HK-2 (cell line): Measurements from ENCODE around the gene TCERG1L.

Source experiments
- DNase-seq: peaks from one replicate; pipeline ENCODE4 v3.0.0-alpha.2; 2018; ENCODE audit not compliant: unreplicated experiment

The TCERG1L gene

DNA sequence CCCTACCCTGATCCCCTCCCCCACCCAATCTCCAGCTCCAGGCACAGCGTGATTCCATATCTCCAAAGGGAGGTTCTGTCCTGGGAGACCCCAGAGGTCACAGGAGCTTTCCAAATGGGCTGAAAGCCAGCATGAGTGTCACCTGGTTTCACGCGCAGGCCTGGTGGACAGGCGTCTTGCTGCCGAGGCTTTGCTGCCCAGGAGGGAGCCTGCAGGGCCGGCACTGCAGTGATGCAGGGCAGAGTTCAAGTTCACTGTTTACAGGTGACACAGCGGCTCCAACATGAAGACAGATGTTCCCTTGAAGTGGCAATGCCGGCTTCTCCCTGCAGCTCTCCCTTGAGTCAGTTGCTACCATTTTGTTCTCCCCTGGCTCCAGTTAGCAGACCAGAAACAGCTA is 104.3 kb downstream of the TCERG1L start:
- no peak for DNase-seq

DNA sequence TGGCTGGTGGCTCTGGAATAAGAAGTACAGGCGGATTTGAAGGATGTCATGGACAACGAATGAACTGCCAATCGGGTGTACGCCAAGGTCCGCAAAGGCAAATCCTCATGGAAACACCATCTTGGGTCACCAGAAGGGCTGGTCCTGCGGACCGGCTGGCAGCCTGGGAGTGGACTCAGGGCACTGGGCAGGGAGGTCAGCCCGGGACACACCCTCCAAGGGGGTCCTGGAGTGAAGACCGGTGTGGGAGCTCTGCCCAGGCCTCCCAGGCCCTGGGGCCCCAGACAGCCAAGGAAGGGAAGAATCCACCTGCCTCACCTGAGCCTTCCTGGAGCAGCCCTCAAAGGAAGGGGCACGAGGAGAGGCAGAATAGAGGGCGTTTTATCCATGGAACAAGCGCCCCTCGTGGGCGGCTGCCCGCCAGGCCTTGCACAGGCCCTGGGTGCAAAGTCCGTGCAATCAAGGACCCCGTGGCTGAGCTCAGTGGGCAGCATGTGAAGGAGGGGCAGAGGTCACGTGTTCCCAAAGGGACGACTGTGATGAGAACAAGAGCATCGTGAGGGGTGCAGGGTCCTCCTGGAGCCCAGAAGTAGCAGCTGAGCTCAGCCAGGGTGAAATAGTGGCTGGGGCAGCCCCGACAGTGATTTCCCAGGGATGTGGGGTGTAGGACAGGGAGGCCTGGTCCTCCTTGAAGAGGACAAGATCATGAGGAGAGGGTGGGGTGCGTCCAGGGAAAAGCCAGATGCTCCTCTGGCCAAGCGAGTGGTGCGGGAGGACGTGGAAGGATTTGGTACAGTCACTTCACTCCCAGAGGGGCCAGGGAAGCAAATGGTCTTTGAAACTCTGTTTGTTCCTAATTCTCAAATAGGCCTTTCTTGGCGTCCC is 105.2 kb downstream of the TCERG1L start:
- no peak for DNase-seq

DNA sequence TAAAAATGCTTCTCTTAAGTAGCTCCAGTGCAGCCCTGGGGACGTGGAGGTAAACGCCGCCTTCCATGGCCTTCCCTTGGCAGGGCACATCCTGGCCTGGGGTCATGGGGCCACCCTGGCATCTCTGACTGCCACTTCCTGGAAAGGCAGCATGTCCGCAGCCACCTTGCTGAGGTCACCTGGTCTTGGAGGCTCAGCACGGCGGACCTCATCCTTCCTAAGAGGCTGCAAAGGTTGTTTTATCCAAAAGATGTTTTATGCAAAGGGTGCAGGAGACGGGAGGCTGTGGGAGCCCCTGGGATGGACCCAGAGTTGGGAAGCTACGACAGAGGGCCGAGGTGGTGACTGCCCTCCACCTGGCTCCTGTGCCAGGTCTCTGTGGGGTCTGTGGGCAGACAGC is 106.0 kb downstream of the TCERG1L start:
- no peak for DNase-seq

DNA sequence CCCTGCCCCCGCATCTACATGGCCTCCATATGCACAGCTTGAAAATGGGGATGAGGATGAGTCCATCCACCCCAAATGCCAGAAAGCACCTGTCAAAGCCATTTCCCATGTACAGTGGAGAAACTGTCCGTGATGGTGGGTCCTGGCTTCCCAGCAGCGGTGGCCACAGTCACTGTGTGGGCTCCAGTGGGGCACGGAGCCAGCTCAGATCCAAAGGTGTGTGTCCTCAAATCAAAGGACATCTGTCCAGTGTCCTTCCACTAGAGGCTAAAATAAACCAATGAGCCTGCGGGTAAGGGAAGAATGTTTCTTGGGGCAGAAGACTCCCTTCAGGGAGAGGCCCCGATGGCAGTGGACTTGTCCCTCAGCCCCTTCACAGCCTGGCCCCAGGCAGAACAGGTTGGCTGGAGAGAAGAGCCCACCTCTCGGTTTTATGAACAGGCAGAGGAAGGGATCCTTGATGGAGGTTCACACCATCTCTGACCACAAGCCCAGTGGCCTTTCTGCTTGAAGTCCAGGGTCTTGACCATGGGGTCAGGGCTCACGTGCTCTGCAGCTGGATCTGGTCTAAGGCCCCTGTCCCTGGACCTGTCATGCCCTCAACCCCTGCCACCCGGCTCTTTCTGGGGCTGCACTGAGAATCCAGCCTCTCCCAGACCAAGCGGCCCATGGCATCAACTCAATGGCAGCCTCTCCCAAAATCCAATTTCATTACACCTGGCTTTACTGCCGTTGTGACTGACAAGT is 106.9 kb downstream of the TCERG1L start:
- no peak for DNase-seq

DNA sequence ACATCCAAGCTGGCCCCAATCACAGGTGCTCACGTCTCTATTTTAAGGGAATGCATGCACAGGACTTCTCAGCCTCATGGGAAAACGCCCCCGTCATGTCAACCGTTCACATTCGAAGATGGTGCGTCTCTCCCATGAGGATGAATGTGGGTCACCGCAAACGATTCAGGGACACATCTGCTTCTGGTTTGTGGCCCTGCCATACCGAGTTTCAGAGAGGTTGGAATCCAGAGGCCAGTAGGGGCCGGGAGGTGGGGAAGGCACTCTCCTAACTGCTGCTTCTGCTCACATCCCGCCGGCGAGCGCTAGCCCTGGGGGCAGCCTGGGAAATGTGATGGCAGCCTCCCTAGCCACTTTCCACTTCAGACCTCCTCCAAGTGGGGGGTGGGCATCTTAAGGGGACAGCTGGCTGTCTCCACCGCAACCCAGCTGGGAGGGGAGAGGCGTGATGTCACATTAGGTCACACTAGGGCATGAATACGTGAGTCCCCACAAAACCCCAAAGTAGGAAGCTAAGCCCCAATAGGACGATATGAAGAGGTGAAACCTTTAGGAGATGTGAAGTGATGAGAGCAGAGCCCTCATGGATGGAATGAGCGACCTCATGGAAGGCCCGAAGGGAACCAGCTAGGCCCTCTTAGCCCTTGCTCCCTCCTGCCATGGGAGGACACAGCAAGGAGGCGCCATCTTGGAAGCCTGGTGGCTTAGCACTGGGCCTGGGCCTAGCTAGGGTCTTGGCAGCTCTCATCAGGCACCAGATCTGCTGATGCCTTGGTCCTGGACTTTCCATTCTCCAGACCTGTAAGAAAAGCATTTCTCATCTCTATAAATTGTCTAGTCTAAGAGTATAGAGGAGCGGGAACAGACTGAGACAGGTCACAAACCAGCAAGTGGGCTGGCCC is 107.8 kb downstream of the TCERG1L start:
- no peak for DNase-seq

DNA sequence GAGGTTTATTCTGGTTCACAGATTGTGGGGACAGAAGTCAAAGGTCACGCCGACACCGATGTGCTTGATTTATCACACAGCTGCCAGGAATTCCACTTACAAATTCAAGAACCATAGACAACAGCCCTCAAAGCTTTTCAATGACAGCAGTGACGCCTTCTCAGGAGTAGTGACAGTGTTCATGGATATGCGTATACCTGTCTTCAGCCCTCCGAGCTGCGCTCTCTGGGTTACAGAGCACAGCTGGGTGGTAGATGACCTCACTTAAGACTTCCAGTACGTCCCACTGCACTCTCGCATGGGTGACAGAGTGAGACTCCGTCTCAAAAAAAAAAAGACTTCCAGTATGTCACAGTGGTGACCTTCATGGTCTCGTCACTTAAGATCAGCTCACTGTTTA is 108.5 kb downstream of the TCERG1L start:
- no peak for DNase-seq

DNA sequence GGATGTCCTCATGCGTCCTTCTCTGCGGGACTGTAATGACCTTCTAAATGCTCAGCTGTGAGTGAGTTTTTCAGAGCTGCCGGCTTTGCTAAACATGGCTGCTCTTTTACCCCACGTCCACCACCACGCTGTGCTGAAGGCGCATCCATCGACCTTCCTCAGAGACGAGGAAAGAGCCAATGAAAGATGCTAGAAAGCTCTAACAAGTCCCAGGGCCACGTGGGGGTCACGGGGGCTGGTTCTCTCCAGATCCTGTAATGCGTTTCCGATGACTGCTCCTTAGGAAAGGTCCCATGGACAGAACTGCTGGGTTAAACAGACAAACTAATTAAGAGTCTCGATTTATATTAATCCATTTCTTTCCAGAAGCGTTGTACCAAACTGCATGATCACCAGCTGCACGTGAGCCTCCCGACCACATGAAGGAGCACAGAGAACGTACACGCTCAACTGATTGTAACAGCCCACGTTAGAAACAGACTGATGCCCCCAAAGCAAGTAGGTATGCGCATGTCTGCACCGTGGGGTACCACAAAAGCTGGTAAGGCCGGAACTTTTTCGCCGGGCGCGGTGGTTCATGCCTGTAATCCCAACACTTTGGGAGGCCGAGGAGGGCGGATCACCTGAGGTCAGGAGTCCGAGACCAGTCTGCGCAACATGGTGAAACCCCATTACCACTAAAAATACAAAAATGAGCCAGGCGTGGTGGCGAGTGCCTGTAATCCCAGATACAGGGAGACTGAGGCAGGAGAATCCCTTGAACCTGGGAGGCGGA is 109.6 kb downstream of the TCERG1L start:
- no peak for DNase-seq

DNA sequence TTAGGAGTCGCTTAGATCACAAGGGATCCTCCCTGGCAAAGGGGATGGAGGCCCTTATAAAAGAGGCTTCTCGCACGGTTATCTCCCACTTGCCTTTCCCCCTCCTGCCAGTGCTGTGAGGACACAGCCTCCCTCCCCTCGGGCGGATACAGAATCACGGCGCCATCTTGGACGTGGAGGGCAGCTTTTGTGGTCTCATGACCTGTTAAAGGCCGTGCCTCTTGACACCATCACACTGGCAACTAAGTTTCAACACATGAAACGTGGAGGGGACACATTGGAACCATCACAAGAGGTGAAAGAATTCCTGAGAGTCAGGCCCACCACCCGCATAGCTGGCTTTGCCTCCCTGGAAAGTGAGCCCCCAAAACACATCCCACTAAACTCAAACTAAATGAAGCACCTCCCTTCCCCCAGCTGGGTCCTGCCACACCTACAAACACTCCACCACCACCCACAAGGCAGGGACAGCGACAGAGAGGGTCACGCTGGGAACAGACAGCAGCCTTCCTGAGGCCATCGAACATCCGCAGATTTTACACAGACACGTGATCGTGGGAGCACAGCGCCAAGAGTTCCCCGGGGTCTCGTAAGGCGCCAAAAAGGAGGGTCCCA is 110.6 kb downstream of the TCERG1L start:
- no peak for DNase-seq

DNA sequence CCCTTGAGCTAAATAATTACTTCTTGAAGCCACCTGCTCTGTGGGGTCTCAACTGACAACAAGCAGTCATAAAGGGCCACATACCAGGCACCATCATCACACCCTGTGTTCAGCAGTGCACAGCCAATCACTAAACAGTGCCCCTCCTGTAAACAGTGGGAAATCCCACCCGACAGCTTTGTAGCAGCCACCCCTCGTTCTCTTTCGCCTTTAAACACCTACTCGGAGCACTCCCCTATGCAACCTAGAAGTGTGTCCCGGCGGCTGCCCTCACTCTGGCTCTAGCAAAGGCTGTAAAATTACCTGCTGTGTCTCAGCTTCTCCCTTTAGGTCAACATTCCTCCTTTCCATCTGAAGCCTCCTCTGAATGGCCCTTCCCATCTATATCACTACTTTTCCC is 111.9 kb downstream of the TCERG1L start:
- no peak for DNase-seq

DNA sequence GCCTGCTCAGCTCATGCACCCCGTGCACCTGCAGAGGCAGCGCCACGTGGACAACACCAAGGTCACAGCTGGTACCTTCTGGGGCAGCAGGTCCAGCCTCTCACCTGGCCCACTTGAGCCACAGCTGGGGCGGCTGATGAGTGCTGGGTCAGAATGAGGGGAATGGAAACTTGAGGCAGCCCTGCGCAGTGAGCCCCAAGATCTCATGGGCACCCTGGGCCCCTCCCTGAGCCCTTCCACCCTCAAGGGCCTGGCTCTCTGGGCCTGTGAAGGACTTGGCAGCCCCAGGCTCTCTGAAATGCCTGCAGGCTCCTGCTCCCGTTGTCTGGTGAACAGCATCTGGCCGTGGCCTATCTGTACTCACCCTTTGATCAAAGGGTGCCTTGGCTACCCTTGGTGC is 112.7 kb downstream of the TCERG1L start:
- DNase-seq = no peak

DNA sequence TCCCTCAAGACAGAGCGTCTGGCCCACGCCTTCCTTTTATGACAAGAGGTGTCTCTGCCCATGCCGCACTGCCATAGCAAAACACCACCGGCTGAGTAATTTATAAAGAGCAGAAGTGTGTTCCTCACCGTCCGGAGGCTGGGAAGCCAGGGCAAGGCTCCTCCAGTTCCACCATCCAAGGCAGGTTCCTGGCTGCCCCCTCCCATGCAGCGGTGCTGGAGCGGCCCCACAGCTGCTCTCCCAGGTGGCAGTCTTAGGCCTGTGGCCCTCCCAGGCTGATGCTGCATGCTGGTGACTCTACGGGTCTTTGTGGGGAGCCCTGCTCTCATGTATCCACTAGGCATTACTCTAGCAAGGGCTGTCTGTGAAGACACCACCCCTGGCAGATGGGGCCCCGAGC is 113.1 kb downstream of the TCERG1L start:
- no peak for DNase-seq

DNA sequence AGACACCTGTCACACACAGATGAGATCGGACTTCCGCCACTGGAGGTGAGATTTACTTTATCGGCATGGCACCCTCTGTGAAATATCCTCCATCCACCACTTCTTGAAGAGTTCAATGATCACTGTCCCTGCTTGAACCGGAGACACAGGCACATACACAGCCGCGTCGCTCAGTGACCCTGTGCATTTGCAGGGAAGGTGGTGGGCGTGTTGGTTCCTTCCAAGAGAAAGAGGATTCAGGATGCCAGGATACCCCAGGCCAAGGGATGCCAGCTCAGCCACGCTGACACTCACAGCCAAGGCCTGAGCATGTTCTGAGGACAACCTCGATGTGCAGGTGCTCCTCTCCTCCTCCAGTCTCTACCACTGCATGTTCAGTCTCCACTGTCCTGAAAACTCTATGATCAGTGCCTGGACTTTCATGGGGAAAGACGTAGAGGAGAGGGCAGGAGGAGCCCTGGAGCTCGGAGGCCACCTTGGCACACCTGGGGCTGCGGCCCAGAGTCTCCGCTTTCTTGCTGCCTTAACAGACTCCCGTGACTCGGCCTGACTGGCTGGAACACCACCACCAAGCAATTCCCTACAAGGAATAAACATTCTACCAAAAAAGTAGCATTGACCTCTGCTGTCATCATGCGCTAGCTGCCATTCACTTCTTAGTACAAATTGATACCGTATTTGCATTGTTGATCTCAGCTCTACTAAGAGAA is 115.2 kb downstream of the TCERG1L start:
- no peak for DNase-seq

DNA sequence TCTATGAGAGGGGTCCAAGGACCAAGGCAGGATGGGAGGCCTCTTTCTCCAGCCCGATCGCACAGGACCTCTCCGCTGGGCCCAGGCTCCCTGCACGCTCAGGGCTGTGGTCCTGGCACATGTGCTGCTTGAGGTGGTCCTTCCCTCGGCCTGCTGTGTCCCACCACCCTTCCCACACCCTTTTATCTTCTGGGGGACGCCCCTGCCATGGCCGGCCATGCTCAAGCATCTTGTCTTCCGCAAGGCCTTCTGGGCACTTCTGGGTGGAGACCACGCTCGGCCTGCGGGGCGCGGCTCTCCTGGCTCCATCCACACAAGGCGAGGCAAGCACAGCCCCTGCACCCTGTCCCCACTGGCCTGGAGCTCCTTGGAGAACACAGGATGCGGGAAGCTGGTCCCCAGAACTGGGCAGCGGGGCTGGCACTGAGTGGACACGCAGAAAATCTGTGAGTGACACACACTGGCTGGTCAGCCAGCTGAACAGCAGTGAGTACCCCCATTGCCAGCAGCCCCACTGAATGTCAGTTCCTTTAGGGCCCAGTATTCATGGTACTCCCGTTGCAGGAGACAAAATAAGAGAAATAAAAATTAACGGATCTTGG is 115.9 kb downstream of the TCERG1L start:
- no peak for DNase-seq

DNA sequence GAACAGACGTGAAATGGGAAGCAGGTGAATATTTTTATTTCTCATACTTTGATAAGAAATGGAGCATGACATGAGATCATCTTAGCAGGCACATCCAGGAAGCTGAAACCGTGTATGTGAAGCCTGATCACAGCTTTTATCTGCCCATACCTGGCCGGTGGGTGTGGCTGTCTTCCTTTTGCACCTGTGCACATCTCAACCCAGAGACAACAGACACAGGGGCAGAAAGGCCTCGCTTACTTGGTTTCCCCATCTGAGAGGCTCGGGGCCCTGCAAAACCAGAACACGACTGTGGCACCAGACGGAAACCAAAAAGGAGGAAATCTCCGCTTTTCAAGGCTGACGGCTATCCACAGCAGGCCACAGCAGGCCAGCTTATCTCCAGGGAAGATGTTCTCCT is 116.4 kb downstream of the TCERG1L start:
- DNase-seq = no peak

DNA sequence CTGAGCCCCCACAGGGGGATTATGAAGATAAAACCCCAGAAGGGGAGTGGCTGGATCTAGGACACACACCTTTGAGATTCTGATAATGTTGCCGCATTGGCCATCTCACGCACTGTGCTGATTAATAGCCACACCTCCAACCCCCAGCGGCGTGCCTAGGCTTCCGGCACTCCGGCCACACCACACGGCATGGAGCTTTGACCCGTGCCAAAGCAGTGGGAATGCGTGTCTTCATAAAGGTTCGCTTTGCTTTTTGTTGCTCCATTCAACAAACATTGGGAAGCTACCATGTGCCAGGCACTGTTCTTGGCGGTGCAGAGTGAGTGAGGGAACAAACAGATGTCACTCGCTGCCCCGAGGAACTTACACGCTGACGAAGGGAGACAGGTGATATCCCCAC is 117.6 kb downstream of the TCERG1L start:
- no peak for DNase-seq

DNA sequence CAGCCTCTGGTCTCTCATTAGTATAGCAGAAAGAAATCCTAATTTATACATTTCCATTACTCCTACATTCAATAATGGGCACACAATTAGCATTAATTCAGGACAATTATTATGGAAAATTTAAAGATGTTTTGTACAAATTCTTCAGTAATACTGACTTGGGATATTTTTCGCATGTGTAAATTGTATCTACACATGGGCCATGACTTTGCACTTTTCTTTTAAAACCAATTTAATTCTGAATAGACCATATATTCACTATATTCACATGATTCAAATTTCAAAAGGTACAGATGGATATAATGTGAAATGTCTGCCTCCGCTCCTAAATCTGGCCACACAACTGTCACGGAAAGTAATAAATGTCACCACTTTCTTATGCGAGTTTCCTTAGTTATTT is 123.0 kb downstream of the TCERG1L start:
- no peak for DNase-seq

DNA sequence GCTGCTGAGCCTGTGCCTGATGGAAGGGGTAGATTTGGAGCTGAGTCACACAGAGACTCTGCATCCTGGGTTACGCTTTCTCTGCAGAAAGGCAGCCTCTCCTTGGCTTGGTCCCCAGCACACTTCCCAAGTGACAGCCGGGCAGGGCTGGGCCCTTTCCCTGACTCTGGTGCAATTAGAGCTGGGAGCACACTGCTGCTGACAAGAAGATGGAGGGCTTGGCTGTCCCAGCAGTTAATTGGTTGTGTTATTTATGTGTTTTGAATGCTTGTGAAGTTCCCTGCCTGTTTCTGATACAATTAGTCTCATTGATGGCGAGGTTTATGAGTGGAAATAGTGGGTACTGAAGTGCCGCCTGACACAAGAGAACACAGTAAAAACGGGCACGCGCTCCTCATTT is 123.6 kb downstream of the TCERG1L start:
- no peak for DNase-seq

DNA sequence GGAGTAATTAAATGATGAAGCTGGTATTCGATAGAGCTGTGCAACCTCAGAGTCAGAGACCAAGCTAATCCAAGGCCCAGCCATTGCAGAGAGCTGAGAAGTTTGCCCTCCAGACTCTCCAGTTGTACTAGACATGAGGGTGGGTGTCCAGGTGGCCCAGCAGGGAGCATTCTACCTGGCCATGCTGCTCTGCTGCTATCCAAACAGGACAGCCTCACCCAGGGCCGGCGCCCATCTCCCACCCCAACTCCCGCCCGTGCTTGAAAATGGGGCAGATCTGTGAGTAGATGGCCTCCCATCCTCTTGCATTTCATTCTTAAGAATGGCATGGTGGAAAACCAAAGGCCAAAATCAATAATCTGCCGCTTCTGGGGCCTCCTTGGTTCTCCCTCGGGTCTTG is 124.2 kb downstream of the TCERG1L start:
- DNase-seq = no peak

DNA sequence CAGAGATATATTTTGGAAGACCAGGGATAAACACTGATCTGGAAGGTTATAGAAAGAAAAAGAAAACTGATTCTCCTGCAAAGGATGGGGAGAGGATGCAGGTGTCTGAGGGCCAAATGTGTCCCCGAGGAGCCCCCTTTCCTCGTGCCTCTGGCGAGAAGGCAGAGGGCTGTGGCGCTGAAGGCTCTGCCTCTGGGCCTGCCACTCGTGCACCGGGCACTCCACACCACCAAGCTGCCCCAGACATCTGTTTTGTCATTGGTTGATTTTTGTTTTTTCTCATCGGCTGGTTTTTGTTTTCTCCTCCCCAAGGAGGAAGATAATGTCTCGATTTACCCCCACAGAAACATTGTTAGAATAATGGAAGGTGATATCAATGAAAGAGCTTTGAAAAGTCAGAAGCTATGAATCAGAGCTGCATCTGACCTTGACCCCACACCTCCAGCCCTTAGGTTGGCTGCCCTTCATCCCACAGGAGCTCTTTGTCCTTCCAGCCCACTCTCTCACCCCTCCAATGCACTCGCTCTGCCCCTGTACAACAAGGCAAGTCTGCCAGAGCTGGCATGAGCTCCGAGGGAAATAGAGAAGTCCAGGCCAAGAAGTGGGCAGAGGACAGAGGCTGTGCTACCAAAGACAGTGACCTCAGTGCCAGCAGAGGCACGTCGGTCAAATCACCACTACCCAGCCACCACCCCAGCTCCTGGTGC is 124.8 kb downstream of the TCERG1L start:
- no peak for DNase-seq
